SK-N-SH (cell line): ENCODE results near the gene LSS. TPM values are rescaled to one million over a fixed set of nuclear protein-coding genes. Genes with fewer than 3 reads are reported as not detected.

ENCODE experiments used
- CTCF ChIA-PET: fragments of 300-600, 350-600 bp; formaldehyde crosslinking; extraction: SDS; loops from one replicate; lab custom pipeline; 2021; lab: Yijun Ruan, JAX
- POLR2A ChIA-PET: fragments of 350-600 bp; sonication (Branson Sonifier 250); formaldehyde crosslinking; extraction: SDS; loops from one replicate; lab custom pipeline; 2020; ENCODE audit warnings: antibody characterized with exemption, inconsistent platforms; lab: Yijun Ruan, JAX
- DNase-seq: peaks from one replicate; pipeline ENCODE4 v3.0.0; 2012
- H2AFZ ChIP-seq: fragments of 200-600 bp; sonication (generic); 2 replicates; pipeline ENCODE4 v1.8.1; 2016; ENCODE audit warnings: antibody characterized with exemption, mild to moderate bottlenecking, low read depth
- H3F3A ChIP-seq: fragments of 200-600 bp; sonication (generic); replicated peaks from 2 replicates; pipeline ENCODE3; 2016; ENCODE audit warnings: antibody characterized with exemption, mild to moderate bottlenecking; ENCODE audit not compliant: insufficient read depth
- H3K27ac ChIP-seq, 2 experiments: fragments of 200-500 bp in 1 of 2; fragments of 200-600 bp in 1 of 2; sonication (Bioruptor generic) in 1 of 2; sonication (generic), shearing (Covaris generic) in 1 of 2; 2 replicates each; pipeline versions ENCODE4 v1.5.1 to v1.6.1; 2014 to 2016; ENCODE audit warnings: low read depth in 2 of 2, inconsistent platforms in 1 of 2, low read length in 1 of 2, mild to moderate bottlenecking in 1 of 2, mixed read lengths in 1 of 2
- H3K27me3 ChIP-seq: fragments of 200-600 bp; sonication (generic), shearing (Covaris generic); 2 replicates; pipeline ENCODE4 v1.6.1; 2016; ENCODE audit warnings: mixed run types; ENCODE audit not compliant: insufficient read depth
- H3K36me3 ChIP-seq, 2 experiments: fragments of 200-500 bp in 1 of 2; fragments of 200-600 bp in 1 of 2; sonication (Bioruptor generic) in 1 of 2; sonication (generic) in 1 of 2; replicated peaks in 1 of 2; 2 replicates each; pipeline versions ENCODE3 to v1.5.1; 2014 to 2016; ENCODE audit warnings: low read length in 1 of 2, mild to moderate bottlenecking in 1 of 2; ENCODE audit not compliant: insufficient read depth in 2 of 2, control insufficient read depth in 1 of 2
- H3K4me1 ChIP-seq, 2 experiments: fragments of 200-500 bp in 1 of 2; fragments of 200-600 bp in 1 of 2; sonication (Bioruptor generic) in 1 of 2; sonication (generic), shearing (Covaris generic) in 1 of 2; 2 replicates each; pipeline versions ENCODE4 v1.5.1 to v1.6.1; 2014 to 2016; ENCODE audit warnings: low read depth in 1 of 2, low read length in 1 of 2, mixed run types in 1 of 2; ENCODE audit not compliant: insufficient read depth in 2 of 2, control insufficient read depth in 1 of 2
- H3K4me2 ChIP-seq: fragments of 200-600 bp; sonication (generic), shearing (Covaris generic); 2 replicates; pipeline ENCODE4 v1.6.1; 2017; ENCODE audit warnings: mixed run types
- H3K4me3 ChIP-seq, 2 experiments: fragments of 200-500 bp in 1 of 2; fragments of 200-600 bp in 1 of 2; sonication (Bioruptor generic) in 1 of 2; sonication (generic), shearing (Covaris generic) in 1 of 2; 2 replicates each; pipeline versions ENCODE4 v1.5.1 to v1.8.1; 2014 to 2016; ENCODE audit warnings: low read depth in 2 of 2, inconsistent platforms in 1 of 2, low read length in 1 of 2, mild to moderate bottlenecking in 1 of 2, mixed read lengths in 1 of 2, moderate library complexity in 1 of 2
- H3K79me2 ChIP-seq: fragments of 200-600 bp; sonication (generic); 2 replicates; pipeline ENCODE4 v1.8.1; 2017; ENCODE audit warnings: mild to moderate bottlenecking; ENCODE audit not compliant: insufficient read depth
- H3K9ac ChIP-seq: fragments of 200-600 bp; sonication (generic); 2 replicates; pipeline ENCODE4 v1.6.1; 2017; ENCODE audit warnings: mixed run types
- H3K9me2 ChIP-seq: fragments of 200-600 bp; sonication (generic); 2 replicates; pipeline ENCODE4 v1.6.1; 2017; ENCODE audit warnings: mixed run types
- H3K9me3 ChIP-seq: fragments of 200-600 bp; sonication (generic); 2 replicates; pipeline ENCODE4 v1.6.1; 2017; ENCODE audit warnings: mixed run types, mild to moderate bottlenecking, moderate library complexity
- H4K20me1 ChIP-seq: fragments of 200-600 bp; sonication (generic); 2 replicates; pipeline ENCODE4 v1.6.1; 2017; ENCODE audit warnings: mild to moderate bottlenecking, mixed run types; ENCODE audit not compliant: insufficient read depth
- CHD2 ChIP-seq: fragments of 150-350 bp; IDR thresholded peaks from 2 replicates; pipeline ENCODE4 v1.6.1; 2018; ENCODE audit warnings: low read length; ENCODE audit not compliant: partially characterized antibody
- EP300 ChIP-seq, 2 experiments: IDR thresholded peaks; 2 replicates each; pipeline versions ENCODE4 v1.4.0 to v1.6.1; 2012; ENCODE audit warnings: borderline replicate concordance in 1 of 2, low read depth in 1 of 2, low read length in 1 of 2
- IRF3 ChIP-seq: fragments of 150-350 bp; IDR thresholded peaks from 2 replicates; pipeline ENCODE4 v1.6.1; 2016; ENCODE audit warnings: mild to moderate bottlenecking, low read depth, low read length
- JUND ChIP-seq: IDR thresholded peaks from 2 replicates; pipeline ENCODE4 v1.4.0; 2012
- NRF1 ChIP-seq: IDR thresholded peaks from 2 replicates; pipeline ENCODE4 v1.6.1; 2012; ENCODE audit warnings: low read depth, mild to moderate bottlenecking, low read length
- RAD21 ChIP-seq: IDR thresholded peaks from 2 replicates; pipeline ENCODE4 v1.6.1; 2012; ENCODE audit warnings: mild to moderate bottlenecking, low read length
- REST ChIP-seq: IDR thresholded peaks from 2 replicates; pipeline ENCODE4 v1.6.1; 2012; ENCODE audit warnings: mild to moderate bottlenecking, low read depth, low read length, moderate library complexity
- WGBS: methylation state at CpG from one replicate; pipeline ENCODE4 v1.1.6; 2017; ENCODE audit warnings: low lambda C conversion rate; 5-methylcytosine and 5-hydroxymethylcytosine counted together
- polyA plus RNA-seq, 3 experiments: library from polyadenylated mRNA; depleted of rRNA; stranded (reverse); fragments of >200 nt; gene quantifications; 2 replicates each; pipeline ENCODE4 v1.2.3, GENCODE V29; 2012

The LSS gene
- polyA plus RNA-seq, 1 of the 3 experiments (the other 2 are of a cell fraction): 38.7 TPM

DNA sequence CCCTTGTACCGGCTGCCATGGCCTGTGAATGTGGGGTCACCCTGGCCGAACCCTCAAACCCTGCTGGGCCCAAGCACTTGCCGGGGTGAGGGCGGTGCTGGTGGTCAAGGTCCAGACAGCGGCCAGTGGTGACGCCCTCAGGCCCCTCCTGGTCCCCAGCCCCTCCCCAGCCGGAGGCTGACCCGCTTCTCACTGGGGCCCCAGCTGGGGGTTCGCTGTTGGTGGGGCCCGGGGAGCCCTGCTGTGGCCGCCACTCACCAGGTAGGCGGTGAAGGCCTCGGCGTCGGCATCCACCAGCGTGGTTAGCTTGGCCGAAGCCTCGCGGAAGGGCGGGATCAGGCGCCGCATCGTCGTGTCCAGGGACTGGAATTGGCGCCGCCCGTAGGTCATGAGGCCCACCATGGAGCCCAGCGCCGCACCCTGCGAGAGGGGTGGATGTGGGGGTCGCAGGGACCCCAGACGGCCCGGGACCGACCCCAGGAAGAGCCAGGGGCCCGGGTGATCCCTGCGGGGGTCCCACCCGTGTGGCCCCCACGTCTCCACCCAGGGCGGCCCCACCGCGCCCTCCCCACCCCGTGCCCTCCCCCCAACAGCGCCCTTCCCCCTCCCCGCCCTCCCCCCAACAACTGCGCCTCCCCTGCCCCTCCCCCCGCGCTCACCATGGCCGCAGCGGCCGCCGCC is 83.3 kb downstream of the LSS start (continued):
- TF ChIP-seq REST: no peak
- no peak for TF ChIP-seq NRF1

DNA sequence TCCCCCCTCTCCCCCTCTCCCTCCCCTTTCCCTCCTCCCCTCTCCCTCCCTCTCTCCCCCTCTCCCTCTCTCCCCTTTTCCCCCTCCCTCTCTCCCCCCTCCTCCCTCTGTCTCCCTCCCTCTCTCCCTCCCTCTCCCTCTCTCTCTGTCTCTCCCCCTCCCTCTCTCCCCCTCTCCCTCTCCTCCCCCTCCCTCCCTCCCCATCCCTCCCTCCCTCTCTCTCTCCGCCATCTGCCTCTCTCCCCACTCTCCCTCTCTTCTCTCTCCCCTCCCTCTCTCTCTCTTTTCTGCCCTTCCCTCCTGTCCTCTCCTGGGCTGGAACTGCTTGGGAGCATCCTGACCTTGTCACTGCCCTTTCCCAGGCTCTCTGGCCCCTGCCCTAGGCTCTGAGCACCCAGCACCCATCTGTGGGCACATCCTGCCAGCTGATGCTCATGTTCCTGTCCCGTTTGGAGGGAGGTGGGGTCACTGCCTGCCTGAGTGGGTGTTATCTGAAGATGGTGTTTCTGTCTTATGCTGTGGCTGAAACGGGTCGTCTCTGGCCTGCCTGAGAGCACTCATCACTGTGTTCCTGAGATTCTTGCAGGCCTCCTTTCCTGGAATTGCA is 84.0 kb downstream of the LSS start:
- peaks cover 0 to 10% of the 10 kb centered on the region in 2 experiments; a peak in 1 of 4 replicates for H3K4me1 ChIP-seq
- no peaks in the 10 kb centered on the region for H3K9me3 ChIP-seq
- no peak overlapping the region for H3K9ac ChIP-seq
- no peak overlapping the region for H3K4me2 ChIP-seq
- no peaks in the 10 kb centered on the region for H3K27me3 ChIP-seq
- no peaks in the 10 kb centered on the region for H3K36me3 ChIP-seq
- no peaks in the 10 kb centered on the region for H3F3A ChIP-seq
- no peaks in the 10 kb centered on the region for H3K79me2 ChIP-seq
- ChIA-PET CTCF (interaction anchor here (0.9 to 2.7 kb wide), 16 partner anchors 9 to 276 kb away, joined by 3 to 28 read pairs (median 6); partner anchors contain the start of gene COL6A1), POLR2A (interaction anchor here (1.4 kb wide), 1 partner anchor 16 kb away, joined by 7 read pairs; no protein-coding TSS in a partner anchor)
- 46% methylated on average over 4 of the region's 4 CpGs for WGBS
- H3K27ac ChIP-seq: no peak overlapping the region; a peak in 1 of 4 replicates
- TF ChIP-seq EP300 (IDR thresholded peaks at IDR 0.05; ENCODE audit: borderline replicate concordance in 1 of 2, low read depth in 1 of 2, low read length in 1 of 2) (no peak), JUND (no peak), RAD21 (no peak), CHD2 (no peak), IRF3 (no peak)
- H2AFZ ChIP-seq: no peak overlapping the region
- H4K20me1 ChIP-seq: no peaks in the 10 kb centered on the region
- DNase-seq: no peak
- H3K9me2 ChIP-seq: no peaks in the 10 kb centered on the region
- H3K4me3 ChIP-seq: no peak overlapping the region
